ENCODE data around the gene OCA2.
"Not testable (repeated sequence)": the region's sequence is repeated elsewhere in the genome, so short reads cannot be mapped to it uniquely, and the experiment has no call there.

OCA2 gene

GRCh38 chr15:28098766-28099554, at the start of gene OCA2:
OCA2 (minus strand) TSS chr15:28099315; CDS start chr15:28081874, 17,441 bp downstream.
- peaks cover 0 to 42% of the 10 kb centered on the region in 2 donors for H3K4me1 ChIP-seq (ENCODE audit: control insufficient read depth in 1 of 2, insufficient read depth in 2 of 2, low read length in 2 of 2)
- H3K27ac ChIP-seq (ENCODE audit: low read length), result no peak within 1 kb of the TSS
- no peaks in the 10 kb centered on the region for H3K9me3 ChIP-seq (ENCODE audit: control insufficient read depth in 1 of 2, low read length in 2 of 2)
- no peak within 1 kb of the TSS for H3K4me3 ChIP-seq (ENCODE audit: low read depth in 1 of 2, low read length in 2 of 2)
- no peaks in the 10 kb centered on the region for H3K36me3 ChIP-seq (ENCODE audit: control insufficient read depth in 1 of 2, insufficient read depth in 2 of 2, low read length in 2 of 2)
- H3K27me3 ChIP-seq (ENCODE audit: low read depth, low read length), result peaks cover 53% of the 10 kb centered on the region

GRCh38 chr15:28147801-28148200, 48.7 kb upstream of the OCA2 start:
- Histone ChIP-seq H3K27me3 (ENCODE audit: low read depth, low read length) (no peaks in the 10 kb centered on the region), H3K4me3 (ENCODE audit: low read depth in 1 of 2, low read length in 2 of 2) (no peak overlapping the region), H3K27ac (ENCODE audit: low read length) (no peak overlapping the region), H3K4me1 (ENCODE audit: control insufficient read depth in 1 of 2, insufficient read depth in 2 of 2, low read length in 2 of 2) (no peaks in the 10 kb centered on the region), H3K36me3 (ENCODE audit: control insufficient read depth in 1 of 2, insufficient read depth in 2 of 2, low read length in 2 of 2) (peaks cover 16 to 48% of the 10 kb centered on the region in 2 donors), H3K9me3 (ENCODE audit: control insufficient read depth in 1 of 2, low read length in 2 of 2) (peaks cover 0 to 15% of the 10 kb centered on the region in 2 donors)

DNA sequence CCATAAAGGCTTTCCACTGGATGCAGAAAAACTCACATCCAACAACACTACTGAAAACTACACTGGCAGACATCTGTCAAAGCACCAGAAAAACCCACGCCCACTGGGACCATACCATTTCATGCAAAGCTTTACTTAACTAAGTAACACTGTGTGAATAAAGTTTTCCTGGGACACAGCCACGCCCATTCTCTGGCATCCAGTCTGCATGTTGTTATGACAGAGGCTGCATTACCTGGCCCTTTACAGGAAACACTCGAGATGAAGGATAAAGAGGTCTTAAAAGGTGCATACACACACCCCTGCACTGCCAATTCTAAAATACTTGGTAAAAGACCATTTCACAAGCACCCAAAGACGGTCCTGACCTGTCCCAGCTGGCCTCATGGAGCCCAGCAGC, 46.3 kb upstream of the OCA2 start:
- H3K4me1 ChIP-seq (ENCODE audit: control insufficient read depth in 1 of 2, insufficient read depth in 2 of 2, low read length in 2 of 2); H3K4me3 ChIP-seq (ENCODE audit: low read depth in 1 of 2, low read length in 2 of 2); H3K27me3 ChIP-seq (ENCODE audit: low read depth, low read length); H3K27ac ChIP-seq (ENCODE audit: low read length): not testable (repeated sequence)
- Histone ChIP-seq H3K36me3 (ENCODE audit: control insufficient read depth in 1 of 2, insufficient read depth in 2 of 2, low read length in 2 of 2) (peaks cover 23 to 50% of the 10 kb centered on the region in 2 donors), H3K9me3 (ENCODE audit: control insufficient read depth in 1 of 2, low read length in 2 of 2) (peaks cover 0 to 15% of the 10 kb centered on the region in 2 donors)

- Histone ChIP-seq H3K4me3 (ENCODE audit: low read depth in 1 of 2, low read length in 2 of 2) (no peak overlapping the region), H3K27ac (ENCODE audit: low read length) (no peak overlapping the region), H3K36me3 (ENCODE audit: control insufficient read depth in 1 of 2, insufficient read depth in 2 of 2, low read length in 2 of 2) (peaks cover 23 to 48% of the 10 kb centered on the region in 2 donors), H3K9me3 (ENCODE audit: control insufficient read depth in 1 of 2, low read length in 2 of 2) (no peaks in the 10 kb centered on the region), H3K27me3 (ENCODE audit: low read depth, low read length) (no peaks in the 10 kb centered on the region), H3K4me1 (ENCODE audit: control insufficient read depth in 1 of 2, insufficient read depth in 2 of 2, low read length in 2 of 2) (no peaks in the 10 kb centered on the region)
Observed at GRCh38 chr15:28140062-28140461, 40.9 kb upstream of the OCA2 start.

DNA sequence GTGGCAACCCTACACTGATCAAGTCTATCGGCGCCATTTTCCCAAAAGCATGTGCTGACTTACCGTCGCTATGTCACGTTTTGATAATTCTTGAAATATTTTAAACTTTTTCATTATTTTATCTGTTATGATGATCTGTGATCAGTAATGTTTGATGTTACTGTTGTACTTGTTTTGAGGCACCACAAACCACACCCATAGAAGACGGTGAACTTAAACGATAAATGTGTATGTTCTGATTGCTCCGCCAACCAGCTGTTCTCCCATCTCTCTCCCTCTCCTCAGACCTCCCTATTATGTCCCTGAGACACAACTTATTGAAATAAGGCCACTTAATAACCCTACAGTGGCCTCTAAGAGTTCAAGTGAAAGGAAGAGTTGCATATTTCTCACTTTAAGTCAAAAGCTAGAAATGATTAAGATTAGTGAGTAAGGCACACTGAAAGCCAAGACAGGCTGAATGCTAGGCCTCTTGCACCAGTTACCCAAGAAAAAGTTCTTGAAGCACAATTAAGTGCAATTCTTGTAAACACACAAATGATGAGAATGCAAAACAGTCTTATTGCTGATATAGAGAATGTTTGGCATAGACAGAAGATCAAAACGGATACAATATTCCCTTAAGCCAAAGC, 38.4 kb upstream of the OCA2 start:
- H3K27ac ChIP-seq (ENCODE audit: low read length); H3K27me3 ChIP-seq (ENCODE audit: low read depth, low read length); H3K4me3 ChIP-seq (ENCODE audit: low read depth in 1 of 2, low read length in 2 of 2); H3K9me3 ChIP-seq (ENCODE audit: control insufficient read depth in 1 of 2, low read length in 2 of 2); H3K4me1 ChIP-seq (ENCODE audit: control insufficient read depth in 1 of 2, insufficient read depth in 2 of 2, low read length in 2 of 2): not testable (repeated sequence)
- peaks cover 22 to 38% of the 10 kb centered on the region in 2 donors for H3K36me3 ChIP-seq (ENCODE audit: control insufficient read depth in 1 of 2, insufficient read depth in 2 of 2, low read length in 2 of 2)

DNA sequence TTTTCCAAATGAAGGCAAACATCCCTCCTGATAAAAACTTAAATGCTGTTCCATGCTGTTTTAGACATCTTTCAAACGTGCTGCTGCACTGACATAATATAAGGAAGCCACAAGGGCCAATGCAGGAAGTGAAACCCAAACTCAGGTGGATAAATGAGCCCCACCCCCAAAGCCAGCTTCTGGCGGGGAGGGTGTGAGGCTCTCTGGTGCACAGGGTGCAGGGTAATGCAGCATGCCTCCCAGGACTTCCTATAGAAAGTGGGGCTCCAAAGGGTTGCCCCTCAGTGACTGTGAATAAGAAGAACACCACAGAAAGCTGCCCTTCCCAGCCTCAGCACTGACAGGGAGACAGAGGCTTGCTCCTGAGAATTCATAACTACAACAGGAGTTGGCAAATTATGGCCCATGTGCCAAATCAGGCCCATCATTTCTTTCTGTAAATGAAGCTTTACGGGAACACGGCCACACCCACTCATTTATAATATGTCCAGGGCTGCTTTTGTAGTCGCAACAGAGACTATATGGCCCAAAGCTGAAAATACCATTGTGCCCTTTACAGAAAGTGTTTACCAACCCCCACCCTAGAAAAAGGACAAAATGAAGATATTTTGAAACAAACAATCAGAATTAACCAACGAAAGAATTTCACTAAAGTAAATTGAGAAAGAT, 37.3 kb upstream of the OCA2 start:
- not testable (repeated sequence) for H3K9me3 ChIP-seq (ENCODE audit: control insufficient read depth in 1 of 2, low read length in 2 of 2); H3K4me3 ChIP-seq (ENCODE audit: low read depth in 1 of 2, low read length in 2 of 2); H3K27ac ChIP-seq (ENCODE audit: low read length); H3K4me1 ChIP-seq (ENCODE audit: control insufficient read depth in 1 of 2, insufficient read depth in 2 of 2, low read length in 2 of 2); H3K27me3 ChIP-seq (ENCODE audit: low read depth, low read length)
- peaks cover 28 to 43% of the 10 kb centered on the region in 2 donors for H3K36me3 ChIP-seq (ENCODE audit: control insufficient read depth in 1 of 2, insufficient read depth in 2 of 2, low read length in 2 of 2)

DNA sequence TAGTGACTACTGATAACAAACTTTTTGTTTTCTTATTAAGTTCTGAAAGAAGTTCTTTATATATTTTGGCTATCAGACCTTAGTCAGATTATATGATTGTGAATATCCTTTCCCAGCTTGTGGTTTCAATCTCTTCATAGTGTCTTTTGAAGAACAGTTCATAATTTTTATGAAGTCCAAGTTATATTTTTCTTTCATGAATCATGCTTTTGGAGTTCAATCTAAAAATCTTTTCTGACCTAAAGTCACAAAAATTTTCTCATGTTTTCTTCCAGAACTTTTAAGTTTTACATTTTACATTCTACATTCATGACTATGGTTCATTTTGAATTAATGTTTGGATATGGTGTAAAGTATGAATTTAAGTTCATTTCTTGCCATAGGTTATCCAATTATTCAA, 34.2 kb upstream of the OCA2 start:
- Histone ChIP-seq H3K36me3 (ENCODE audit: control insufficient read depth in 1 of 2, insufficient read depth in 2 of 2, low read length in 2 of 2) (peaks cover 36 to 49% of the 10 kb centered on the region in 2 donors), H3K27ac (ENCODE audit: low read length) (no peak overlapping the region)

GRCh38 chr15:28132524-28133275, 33.6 kb upstream of the OCA2 start:
- no peaks in the 10 kb centered on the region for H3K27me3 ChIP-seq (ENCODE audit: low read depth, low read length)
- H3K9me3 ChIP-seq (ENCODE audit: control insufficient read depth in 1 of 2, low read length in 2 of 2), result no peaks in the 10 kb centered on the region
- H3K36me3 ChIP-seq (ENCODE audit: control insufficient read depth in 1 of 2, insufficient read depth in 2 of 2, low read length in 2 of 2), result peaks cover 36 to 45% of the 10 kb centered on the region in 2 donors
- H3K4me1 ChIP-seq (ENCODE audit: control insufficient read depth in 1 of 2, insufficient read depth in 2 of 2, low read length in 2 of 2), result no peaks in the 10 kb centered on the region
- no peak overlapping the region for H3K4me3 ChIP-seq (ENCODE audit: low read depth in 1 of 2, low read length in 2 of 2)
- H3K27ac ChIP-seq (ENCODE audit: low read length), result no peak overlapping the region

More for the DNA sequence above, 34.2 kb upstream of the OCA2 start:
- Histone ChIP-seq H3K4me1 (ENCODE audit: control insufficient read depth in 1 of 2, insufficient read depth in 2 of 2, low read length in 2 of 2) (no peaks in the 10 kb centered on the region), H3K4me3 (ENCODE audit: low read depth in 1 of 2, low read length in 2 of 2) (no peak overlapping the region), H3K9me3 (ENCODE audit: control insufficient read depth in 1 of 2, low read length in 2 of 2) (no peaks in the 10 kb centered on the region), H3K27me3 (ENCODE audit: low read depth, low read length) (no peaks in the 10 kb centered on the region)

GRCh38 chr15:28131946-28132345, 32.8 kb upstream of the OCA2 start:
- no peaks in the 10 kb centered on the region for H3K27me3 ChIP-seq (ENCODE audit: low read depth, low read length)
- peaks cover 43 to 45% of the 10 kb centered on the region in 2 donors for H3K36me3 ChIP-seq (ENCODE audit: control insufficient read depth in 1 of 2, insufficient read depth in 2 of 2, low read length in 2 of 2)
- H3K4me3 ChIP-seq (ENCODE audit: low read depth in 1 of 2, low read length in 2 of 2), result no peak overlapping the region
- no peaks in the 10 kb centered on the region for H3K4me1 ChIP-seq (ENCODE audit: control insufficient read depth in 1 of 2, insufficient read depth in 2 of 2, low read length in 2 of 2)
- H3K9me3 ChIP-seq (ENCODE audit: control insufficient read depth in 1 of 2, low read length in 2 of 2), result no peaks in the 10 kb centered on the region
- no peak overlapping the region for H3K27ac ChIP-seq (ENCODE audit: low read length)

DNA sequence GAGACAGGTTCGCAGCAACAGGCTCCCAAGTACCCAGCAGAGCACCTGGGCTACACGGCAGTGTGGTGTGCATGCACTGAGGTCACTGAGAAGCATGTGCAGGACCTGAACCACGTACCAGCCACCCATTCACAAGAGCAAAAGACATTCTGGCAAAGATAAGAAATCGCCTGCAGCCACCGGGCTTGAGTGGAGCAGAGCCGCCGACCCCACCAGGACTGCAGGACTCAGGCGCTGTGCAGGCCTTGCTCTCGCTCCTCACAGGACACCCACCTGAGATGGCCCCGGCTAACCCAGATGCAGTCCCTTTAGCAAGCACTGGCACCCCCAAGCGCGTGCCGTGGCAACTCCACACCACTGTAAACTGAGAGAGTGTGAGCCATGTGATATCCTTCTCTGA, 32.3 kb upstream of the OCA2 start:
- Histone ChIP-seq H3K27me3 (ENCODE audit: low read depth, low read length) (no peaks in the 10 kb centered on the region), H3K9me3 (ENCODE audit: control insufficient read depth in 1 of 2, low read length in 2 of 2) (no peaks in the 10 kb centered on the region), H3K36me3 (ENCODE audit: control insufficient read depth in 1 of 2, insufficient read depth in 2 of 2, low read length in 2 of 2) (peaks cover 44 to 45% of the 10 kb centered on the region in 2 donors), H3K4me3 (ENCODE audit: low read depth in 1 of 2, low read length in 2 of 2) (no peak overlapping the region), H3K27ac (ENCODE audit: low read length) (no peak overlapping the region), H3K4me1 (ENCODE audit: control insufficient read depth in 1 of 2, insufficient read depth in 2 of 2, low read length in 2 of 2) (no peaks in the 10 kb centered on the region)

DNA sequence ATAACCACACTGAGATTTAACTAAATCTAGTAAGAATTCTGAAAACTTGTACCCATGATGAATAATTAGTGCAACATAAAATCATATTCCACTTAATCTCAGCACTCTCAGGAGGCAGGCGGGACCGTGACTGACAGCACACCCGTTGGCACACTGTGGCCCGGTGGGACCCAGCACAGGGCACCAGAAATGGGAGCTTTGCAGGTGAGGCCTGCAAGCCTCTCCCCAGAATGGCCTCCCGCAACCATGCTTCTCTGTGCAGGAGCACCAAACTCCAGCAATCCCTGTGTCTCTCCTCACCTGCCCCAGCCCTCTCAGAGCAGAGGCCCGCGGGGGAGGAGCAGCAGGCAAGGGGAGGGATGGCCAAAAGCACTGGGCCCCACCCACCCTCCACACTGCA, 31.5 kb upstream of the OCA2 start:
- Histone ChIP-seq H3K4me3 (ENCODE audit: low read depth in 1 of 2, low read length in 2 of 2) (no peak overlapping the region), H3K27ac (ENCODE audit: low read length) (no peak overlapping the region), H3K9me3 (ENCODE audit: control insufficient read depth in 1 of 2, low read length in 2 of 2) (no peaks in the 10 kb centered on the region), H3K36me3 (ENCODE audit: control insufficient read depth in 1 of 2, insufficient read depth in 2 of 2, low read length in 2 of 2) (peaks cover 44 to 45% of the 10 kb centered on the region in 2 donors), H3K4me1 (ENCODE audit: control insufficient read depth in 1 of 2, insufficient read depth in 2 of 2, low read length in 2 of 2) (no peaks in the 10 kb centered on the region), H3K27me3 (ENCODE audit: low read depth, low read length) (no peaks in the 10 kb centered on the region)

All from muscle layer of duodenum (tissue), 2 donors.